Fibroblast of gingiva (primary cell): ENCODE data around the gene PHYHIPL.

ENCODE experiments used
- DNase-seq: peaks from one replicate; pipeline ENCODE4 v3.0.0-alpha.2; 2011; ENCODE audit warnings: low read depth

PHYHIPL gene

DNA sequence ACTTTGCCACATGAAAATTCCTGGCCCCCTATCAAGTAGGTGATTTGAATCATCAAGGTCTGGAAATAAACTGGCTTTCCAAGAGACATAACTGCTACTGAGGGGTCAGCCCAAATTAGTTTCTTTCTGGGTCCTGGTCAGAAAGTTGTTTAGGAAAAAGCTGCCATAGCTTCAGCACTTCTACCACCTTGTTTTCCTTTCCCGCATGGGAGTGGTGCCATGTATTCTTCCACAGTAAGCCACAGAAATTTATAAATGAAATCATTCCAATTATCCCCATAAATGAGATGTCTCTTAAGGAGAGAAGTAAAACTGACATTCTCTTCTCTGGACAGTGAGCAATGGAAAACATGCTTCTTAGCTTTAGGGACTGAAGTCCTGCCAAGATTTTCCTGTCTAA lies 80.8 kb downstream of the PHYHIPL start:
- no peak for DNase-seq

DNA sequence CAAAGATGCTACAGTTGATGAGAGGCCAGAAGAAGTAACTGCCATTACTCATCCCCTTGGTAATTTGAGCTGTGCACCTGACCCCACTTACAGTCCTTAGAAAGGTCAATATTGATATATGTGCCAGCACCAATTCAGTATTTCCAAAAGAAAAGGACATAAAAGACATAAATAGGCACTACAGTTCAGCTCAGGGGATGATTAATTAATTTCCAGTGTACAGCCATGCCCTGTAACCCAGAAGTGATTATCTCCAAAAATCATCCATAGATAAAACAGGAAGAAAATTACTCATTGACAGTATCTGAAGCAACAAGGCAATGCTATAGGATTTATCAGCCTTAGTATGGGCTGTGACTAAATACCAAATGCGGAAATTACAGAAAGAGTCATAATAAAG lies 82.4 kb downstream of the PHYHIPL start:
- no peak for DNase-seq

DNA sequence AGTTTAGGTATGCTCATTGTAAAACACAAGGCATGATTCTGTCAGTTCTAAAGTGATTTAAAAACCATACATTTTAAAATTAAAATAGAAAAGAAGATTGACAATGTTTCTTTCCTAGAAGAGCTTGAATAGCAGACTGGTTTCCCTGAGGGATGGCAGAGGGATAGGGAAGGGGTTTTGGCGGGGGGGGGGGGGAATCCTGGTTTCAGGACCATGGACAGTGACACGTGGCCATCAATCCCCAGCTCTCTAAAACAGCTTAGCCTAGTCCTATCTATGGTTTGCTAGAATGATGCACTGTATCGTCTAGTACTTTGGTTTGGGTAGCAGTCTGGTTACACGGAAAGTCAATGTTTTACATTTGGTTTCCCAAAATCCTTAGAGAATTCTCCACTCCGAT lies 88.7 kb downstream of the PHYHIPL start:
- no peak for DNase-seq

DNA sequence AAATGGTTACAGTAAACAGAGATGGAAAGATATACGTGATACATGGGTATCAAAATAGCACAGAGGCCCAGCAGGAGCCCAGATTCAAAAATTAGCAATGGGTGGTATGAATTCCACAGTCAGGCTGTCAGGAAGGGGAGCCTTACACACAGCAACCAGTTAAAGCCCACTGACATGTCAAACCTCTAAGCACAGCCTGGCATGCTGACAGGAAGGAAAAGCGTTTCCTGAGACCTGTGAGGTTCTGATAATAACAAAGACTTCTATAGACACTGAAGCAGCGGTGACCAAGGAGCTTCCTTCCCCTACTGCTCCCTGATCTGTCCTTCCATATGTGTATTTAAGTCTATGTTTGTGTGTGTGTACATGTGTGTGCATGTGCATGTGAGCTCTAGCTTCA lies 89.9 kb downstream of the PHYHIPL start:
- DNase-seq = no peak

DNA sequence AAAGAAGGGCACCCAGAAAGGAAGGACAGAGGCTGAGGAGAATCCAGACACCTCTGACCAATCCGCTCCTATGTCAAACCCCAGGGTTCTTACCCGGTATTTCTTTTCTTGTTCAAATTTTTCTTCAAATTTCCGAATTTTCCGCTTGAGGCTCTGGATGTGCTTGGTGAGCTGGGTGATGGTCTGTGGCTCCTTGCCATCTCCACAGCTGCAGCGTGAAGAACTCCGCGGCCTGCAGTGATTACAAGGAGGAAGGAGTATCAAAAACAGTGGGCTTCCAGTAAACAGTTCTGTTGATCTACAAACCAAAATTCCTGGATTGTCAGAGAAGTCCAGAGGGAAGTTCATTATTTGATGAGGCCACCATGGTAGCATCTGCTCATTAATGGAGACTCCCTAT lies 92.0 kb downstream of the PHYHIPL start:
- no peak for DNase-seq

DNA sequence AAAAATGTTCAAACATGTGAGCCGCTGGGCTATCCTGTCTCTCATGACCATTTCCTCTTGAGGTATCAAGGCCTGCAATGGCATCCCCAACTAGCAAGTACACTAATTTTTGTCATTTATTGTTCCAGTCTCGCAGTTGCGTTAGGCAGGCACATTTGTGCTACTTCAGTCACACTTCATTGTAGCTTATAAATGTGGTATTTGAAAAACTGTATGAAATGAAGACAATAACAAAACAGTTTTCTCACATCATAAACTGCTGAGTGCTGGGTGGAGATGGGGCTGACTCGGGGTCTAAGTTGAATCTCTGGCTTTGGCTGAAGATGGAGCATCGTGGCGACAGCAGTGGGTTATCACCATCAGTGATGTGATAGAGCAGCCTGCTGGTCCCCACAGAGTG lies 93.2 kb downstream of the PHYHIPL start:
- DNase-seq = no peak

DNA sequence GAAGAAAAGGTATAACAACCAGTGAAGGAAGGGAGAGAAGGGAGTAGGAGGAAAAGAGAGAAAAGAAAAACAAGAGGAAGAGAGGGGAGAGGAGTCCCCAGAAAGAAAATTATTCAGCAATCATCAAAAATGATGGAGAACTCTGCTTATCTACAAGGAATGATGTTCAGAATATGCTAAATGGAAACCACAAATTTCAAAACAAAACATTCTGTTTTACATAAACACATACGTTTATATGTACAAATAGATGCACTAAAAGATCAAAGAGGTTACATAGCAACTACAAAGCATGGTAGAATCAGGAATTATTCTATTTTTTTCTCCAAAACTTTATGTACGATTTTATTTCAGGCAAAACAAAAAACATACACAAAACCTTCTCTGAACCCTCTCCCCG lies 94.0 kb downstream of the PHYHIPL start:
- DNase-seq = no peak

DNA sequence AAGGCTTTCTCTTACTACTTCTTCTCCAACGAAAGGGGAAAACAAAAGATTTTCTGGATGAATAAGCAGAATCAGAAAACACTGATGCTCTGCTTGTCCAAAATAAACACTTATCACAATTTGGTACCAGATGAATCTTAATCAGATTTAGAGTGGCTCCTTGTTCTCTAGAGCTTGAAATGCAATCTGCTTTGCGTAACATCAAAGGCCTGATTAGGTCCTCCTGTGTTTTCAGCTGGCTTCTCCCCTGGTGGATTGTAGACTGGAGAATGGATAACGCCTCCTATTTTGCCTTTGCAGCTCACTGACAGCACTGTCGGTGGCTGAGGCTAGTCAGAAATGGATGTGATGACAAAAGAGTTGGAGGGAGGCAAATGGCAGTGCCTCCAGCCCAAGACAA lies 94.7 kb downstream of the PHYHIPL start:
- no peak for DNase-seq

DNA sequence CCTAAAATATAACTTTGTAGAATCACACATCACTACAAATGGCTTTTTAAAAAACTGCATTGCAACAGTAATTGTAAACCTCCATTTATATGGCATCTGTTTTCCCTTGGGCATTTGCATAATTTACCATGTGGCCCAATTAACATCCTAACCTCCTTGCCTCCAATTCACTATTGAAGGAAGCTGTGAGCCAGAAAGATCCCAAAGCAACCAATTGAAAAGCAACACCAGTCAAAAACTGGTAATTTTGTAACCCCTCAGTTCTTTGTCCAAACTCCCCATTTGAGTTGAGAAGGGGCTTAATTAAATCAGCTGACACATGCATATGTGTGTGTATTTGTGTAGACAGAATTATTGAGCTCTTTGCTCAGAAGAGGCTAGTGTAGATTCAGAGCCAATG lies 95.6 kb downstream of the PHYHIPL start:
- DNase-seq = no peak

DNA sequence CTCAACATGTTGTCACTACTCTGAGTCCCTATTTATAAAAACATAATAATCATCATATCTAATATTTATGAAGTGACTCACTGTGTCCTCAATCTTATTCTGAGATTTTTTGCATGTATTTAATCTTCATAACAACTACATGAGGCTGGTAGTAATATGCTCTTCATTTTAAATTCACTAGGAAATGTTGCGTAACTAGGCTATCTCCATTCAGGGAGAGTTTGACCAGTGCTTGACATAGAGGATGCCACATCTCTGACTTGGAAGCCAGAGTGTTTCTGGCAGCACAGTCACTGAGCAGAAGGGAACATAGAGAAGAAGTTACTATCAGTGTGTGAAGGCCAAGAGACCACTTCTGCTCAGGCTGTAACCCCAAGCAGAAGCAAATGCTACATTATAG lies 97.0 kb downstream of the PHYHIPL start:
- no peak for DNase-seq

DNA sequence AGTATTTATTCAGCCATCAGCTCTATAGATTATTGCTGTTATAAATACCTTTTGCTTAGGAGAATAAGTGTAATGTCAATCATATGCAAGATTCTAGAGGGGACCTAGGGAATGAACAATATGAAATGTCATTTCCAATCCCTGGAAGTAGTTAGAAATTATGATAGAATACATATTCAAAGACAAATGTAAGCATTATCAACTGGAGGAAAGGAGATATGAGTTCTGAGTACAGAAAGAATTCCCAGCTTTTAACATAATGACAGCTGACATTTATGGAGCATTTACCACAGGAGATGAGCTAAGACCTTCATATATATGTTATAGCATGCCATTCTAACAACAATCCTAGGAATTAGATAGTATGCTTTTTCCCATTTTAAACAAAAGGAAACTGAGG lies 99.7 kb downstream of the PHYHIPL start:
- no peak for DNase-seq

DNA sequence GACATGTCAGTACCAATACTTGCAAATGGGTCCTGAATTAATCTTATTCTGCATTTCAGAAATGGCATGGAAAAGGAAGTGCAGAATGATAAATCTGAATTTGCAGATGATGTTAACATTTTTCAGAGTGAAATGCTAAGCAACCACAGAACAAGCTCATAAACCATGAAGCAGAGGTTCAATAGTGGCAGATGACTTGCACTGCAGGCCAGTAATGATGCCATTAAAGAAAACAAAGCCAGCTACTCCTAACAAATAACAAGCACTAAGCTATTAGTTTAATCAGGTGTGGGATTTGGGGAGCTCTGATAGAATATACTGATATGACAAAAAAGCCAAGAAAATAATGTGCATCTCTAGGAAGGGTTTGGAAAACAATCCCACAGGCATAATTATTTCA lies 100.5 kb downstream of the PHYHIPL start:
- DNase-seq = no peak

DNA sequence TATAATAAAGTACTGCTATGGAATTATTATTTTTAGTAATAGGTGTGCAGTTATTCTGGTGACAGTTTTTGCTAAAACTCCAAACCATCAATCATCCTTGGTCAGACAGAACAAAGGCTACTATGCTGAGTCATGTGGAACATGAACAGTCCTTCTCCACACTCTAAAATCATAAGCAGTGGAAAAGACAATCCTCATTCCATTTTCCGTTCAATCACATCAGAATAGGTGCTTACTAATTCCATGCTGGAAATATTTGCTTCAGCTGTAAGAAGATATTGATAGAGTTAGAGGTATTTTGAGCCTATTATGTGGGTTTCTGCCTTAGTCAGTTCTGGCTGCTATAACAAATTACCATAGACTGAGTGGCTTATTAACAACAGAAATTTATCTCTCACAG lies 103.0 kb downstream of the PHYHIPL start:
- DNase-seq = no peak

DNA sequence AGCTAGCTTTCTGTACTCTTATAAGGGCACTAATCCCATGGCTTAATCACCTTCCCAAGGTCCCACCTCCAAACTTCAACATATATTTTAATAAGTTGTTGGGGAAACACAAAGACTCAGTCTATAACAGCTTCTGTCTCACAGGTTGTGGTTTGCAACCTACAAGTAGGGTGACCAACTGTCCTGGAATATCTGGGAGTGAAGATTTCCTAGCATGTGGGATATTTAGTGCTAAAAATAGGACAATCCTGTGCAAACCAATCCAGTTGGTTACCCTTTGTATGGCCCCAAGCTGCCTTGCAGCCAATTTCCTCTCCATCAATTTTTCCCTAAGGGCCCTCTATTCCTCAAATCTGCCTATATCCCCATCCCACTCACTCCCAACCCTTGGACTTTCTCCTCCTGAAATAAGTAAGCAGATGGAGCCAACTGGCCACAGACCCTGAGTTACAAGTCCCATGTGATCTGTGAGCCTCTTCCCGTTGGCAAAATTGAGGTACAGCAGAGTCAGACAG lies 103.6 kb downstream of the PHYHIPL start:
- DNase-seq = no peak

DNA sequence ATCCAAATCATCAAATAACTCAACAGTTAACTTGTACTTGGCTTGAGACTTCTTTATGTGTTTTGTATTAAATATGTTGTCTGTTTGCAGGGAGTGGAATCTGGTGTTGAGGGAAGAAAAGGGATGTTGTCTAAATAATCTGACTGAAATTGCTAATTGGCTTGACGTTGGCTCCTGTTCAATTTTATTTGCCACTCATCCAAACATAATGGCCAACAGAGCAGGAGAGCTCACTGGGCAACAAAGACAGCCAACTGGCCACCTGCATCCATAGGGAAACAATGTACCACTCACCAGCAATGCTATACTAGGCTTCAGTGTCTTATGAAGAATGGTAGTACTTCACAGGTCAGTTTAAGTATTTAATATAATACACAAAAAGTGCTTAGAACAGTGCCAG lies 105.4 kb downstream of the PHYHIPL start:
- no peak for DNase-seq

DNA sequence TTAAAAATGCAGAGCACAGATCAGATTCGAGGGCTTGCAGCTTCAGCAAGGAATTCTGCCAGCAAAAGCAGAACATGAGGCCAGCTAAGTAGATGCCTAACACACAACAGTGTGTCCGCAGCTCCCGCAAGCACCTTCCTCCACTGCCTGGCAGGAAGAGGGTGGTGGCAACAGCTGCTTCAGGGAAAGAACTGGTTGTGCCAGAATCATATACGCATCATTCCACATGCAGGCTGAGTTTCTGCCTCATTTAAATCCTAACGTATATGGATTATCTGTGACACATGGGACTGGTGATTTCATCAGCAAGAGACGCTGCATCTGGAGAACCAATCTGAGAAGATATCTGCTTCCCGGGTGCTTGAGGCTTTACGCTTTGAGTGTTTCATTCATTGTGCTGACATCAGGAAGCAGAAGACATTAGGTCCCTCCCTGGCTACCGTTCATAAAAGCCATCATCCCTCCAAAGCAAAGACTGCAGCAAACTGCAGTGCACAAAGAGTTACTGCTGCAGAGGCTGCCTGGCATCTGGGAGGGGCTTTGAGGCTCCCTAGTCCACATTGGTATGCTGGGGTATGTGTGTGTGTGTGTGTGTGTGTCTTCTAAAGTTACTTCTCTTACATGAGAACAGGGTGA lies 107.1 kb downstream of the PHYHIPL start:
- no peak for DNase-seq

DNA sequence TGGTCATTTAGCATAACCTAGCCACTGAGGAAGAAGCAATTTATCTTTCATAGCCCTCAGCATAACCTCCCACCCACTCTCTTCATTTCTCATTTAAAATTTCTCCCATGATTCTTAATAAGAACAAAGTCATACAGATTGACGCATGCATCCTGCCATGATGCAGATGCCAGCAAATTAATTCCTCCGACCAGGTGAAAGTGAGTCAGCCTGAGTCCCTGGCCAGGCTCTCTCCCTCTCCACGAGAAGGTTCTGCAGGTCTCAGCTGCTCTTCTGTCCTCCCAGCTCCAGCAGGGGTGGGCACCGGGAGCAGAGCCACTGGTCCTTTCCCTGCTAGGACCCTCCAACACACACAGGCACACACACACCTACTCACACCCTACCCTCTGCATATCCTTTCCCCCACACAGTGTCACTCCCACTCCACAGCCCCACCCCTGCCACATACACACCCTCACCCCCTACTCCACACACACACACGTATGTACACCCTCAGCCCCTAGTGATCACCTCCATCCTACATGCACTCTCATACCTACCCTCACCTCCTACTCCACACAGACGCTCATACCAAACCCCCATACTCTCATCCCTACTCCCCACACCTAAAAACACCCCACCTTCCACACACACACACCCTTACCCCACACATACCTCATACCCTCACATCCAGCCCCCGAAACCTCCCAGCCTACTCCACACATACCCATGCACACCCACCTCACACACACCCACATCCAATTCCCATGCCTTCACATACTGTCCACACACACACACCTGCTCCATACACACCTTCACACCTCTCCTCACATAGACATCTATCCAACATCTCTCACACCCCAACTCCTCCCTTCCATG lies 107.9 kb downstream of the PHYHIPL start:
- no peak for DNase-seq

DNA sequence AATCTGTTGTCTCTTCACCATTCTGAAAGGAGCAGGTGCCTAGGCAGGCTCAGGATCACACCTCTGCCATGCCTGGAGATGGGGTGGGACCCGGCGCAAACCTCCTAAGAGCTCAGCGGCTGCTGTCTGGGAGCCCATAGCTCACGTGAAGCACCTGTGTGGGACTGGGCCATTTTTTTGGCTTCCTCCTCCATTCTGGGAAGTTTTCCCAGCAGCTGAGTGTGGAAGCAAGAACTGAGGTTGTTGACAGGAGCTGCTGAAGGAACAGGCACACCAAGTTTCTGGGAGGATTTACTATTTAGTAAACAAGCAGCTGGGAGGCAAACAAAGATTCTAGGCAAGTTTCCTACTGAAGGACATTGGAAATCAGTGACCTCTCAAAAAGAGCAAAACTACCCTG lies 108.6 kb downstream of the PHYHIPL start:
- DNase-seq = no peak

DNA sequence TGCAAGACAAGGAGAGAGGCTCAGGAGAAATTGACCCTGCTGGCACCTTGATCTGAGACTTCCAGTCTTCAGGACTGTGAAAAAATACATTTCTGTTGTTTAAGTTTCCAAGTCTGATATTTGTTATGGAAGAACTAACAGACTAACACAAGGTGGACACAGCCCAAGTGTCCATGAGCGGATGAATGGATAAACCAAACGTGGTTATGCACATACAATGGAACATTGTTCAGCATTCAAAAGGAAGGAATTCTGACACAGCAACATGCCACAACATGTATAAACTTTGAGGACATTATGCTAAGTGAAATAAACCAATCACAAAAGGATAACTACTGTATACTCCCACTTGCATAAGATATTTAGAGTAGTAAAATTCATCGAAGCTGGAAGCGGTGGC lies 109.4 kb downstream of the PHYHIPL start:
- DNase-seq = no peak

DNA sequence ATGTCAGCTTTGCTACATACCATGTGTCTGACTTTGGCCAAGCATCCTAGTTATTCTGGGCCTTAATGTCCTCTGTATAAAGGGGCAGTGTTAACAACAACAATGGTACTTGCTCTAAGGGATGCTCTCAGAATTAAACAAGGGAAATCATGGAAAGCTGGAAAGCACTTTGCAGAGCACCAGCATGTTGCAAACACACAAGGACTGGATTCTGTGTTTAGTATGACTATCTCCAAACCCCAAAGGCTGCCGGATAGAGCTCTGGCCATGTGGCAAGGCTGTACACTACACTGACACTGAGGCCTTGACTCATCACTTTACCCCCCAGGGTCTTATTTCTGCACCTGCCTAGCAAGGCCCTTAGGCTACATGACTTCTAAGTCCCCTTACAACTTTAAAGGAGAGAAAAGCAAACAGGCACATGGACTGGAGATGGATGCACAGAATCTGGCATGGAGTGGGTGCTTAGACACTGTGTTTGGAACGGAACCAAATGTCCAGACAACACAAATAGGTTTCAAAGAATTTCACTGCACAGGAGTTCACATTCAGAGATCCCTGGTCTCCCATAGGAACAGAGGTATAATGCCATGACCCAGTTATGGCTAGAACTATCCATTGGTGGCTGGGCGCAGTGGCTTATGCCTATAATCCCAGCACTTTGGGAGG lies 111.3 kb downstream of the PHYHIPL start:
- DNase-seq = no peak

DNA sequence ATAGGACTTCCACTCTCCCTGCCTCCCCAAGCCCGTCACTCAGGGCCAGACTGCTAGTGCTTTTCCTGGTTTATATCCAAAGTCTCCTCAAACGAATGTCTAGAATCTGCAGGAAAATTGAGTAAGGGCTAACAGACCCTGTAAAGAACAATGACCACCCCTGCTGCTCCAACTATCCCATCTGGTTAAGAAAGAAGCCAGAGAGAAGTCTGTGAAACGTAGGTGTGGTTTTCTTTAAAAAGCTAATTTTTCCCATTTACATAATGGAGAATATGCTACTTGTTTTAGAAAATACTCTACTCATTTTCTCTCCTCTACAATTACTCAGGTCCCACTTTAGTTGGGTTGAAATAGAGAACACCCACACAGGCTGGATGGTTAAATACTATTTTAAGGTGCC lies 113.4 kb downstream of the PHYHIPL start:
- DNase-seq = no peak

DNA sequence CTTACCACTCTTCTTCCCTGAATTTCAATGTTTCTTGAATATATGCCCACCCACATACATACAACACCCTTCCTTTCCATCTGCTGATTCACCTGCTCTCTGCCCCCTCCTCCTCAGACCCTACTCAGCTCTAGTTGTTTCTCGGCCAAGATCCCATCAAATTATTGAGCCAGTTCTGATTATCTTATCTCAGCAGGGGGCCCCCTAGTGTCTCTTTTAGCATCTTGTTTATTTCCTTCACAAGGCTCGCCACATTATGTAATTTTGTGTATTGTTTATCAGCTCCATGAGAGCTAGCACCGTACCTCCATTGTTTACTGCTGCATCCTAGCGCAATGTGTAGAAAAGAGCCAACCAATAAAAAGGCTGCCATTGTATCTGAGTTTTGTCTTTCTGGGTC lies 114.0 kb downstream of the PHYHIPL start:
- no peak for DNase-seq
